ENCODE results near the gene SLC17A9.

- TF ChIP-seq CTCF (IDR thresholded peaks at IDR 0.05) (no peak), POLR2A (IDR thresholded peaks at IDR 0.05) (no peak)
Observed at GRCh38 chr20:62965363-62965771, 12.9 kb downstream of the SLC17A9 start.

Measured in adrenal gland (tissue), 5 donors.